ENCODE results near the gene SUSD6. TPM values are rescaled to one million over a fixed set of nuclear protein-coding genes. Genes with fewer than 3 reads are reported as not detected.

SUSD6 gene
- polyA plus RNA-seq, 2 of the 4 experiments (the other 2 are of a cell fraction) = 4.3 to 7.0 TPM

- no peak overlapping the region for H3K4me3 ChIP-seq
- no peak for TF ChIP-seq JUNB (IDR thresholded peaks at IDR 0.05)
- TF ChIP-seq ZSCAN20 (CRISPR knock-in tag; IDR thresholded peaks at IDR 0.05) = no peak
- TF ChIP-seq CBX2 (IDR thresholded peaks at IDR 0.05; ENCODE audit: borderline replicate concordance, low read depth) = no peak
- TF ChIP-seq HOXB5 (CRISPR knock-in tag; IDR thresholded peaks at IDR 0.05) = no peak
- TF ChIP-seq, protein P1, sequence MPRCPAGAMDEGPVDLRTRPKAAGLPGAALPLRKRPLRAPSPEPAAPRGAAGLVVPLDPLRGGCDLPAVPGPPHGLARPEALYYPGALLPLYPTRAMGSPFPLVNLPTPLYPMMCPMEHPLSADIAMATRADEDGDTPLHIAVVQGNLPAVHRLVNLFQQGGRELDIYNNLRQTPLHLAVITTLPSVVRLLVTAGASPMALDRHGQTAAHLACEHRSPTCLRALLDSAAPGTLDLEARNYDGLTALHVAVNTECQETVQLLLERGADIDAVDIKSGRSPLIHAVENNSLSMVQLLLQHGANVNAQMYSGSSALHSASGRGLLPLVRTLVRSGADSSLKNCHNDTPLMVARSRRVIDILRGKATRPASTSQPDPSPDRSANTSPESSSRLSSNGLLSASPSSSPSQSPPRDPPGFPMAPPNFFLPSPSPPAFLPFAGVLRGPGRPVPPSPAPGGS (IDR thresholded peaks at IDR 0.05) = no peak
- no peak for TF ChIP-seq EP300 (IDR thresholded peaks at IDR 0.05)
- TF ChIP-seq MAX (IDR thresholded peaks at IDR 0.05) = no peak
- TF ChIP-seq ZNF302 (CRISPR knock-in tag; IDR thresholded peaks at IDR 0.05) = no peak
- TF ChIP-seq HDAC2 (IDR thresholded peaks at IDR 0.05) = no peak
- TF ChIP-seq, protein P2, sequence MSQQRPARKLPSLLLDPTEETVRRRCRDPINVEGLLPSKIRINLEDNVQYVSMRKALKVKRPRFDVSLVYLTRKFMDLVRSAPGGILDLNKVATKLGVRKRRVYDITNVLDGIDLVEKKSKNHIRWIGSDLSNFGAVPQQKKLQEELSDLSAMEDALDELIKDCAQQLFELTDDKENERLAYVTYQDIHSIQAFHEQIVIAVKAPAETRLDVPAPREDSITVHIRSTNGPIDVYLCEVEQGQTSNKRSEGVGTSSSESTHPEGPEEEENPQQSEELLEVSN (IDR thresholded peaks at IDR 0.05; ENCODE audit: borderline replicate concordance, low read depth) = no peak
- no peak for TF ChIP-seq CBX8 (IDR thresholded peaks at IDR 0.05)
- no peak for TF ChIP-seq BHLHE40 (IDR thresholded peaks at IDR 0.05; ENCODE audit: low read depth, low read length)
- TF ChIP-seq EHF (CRISPR knock-in tag; IDR thresholded peaks at IDR 0.05) = no peak
- TF ChIP-seq ZC3H11A (IDR thresholded peaks at IDR 0.05) = no peak
- TF ChIP-seq, protein P3, sequence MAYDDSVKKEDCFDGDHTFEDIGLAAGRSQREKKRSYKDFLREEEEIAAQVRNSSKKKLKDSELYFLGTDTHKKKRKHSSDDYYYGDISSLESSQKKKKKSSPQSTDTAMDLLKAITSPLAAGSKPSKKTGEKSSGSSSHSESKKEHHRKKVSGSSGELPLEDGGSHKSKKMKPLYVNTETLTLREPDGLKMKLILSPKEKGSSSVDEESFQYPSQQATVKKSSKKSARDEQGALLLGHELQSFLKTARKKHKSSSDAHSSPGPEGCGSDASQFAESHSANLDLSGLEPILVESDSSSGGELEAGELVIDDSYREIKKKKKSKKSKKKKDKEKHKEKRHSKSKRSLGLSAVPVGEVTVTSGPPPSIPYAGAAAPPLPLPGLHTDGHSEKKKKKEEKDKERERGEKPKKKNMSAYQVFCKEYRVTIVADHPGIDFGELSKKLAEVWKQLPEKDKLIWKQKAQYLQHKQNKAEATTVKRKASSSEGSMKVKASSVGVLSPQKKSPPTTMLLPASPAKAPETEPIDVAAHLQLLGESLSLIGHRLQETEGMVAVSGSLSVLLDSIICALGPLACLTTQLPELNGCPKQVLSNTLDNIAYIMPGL (CRISPR knock-in tag; IDR thresholded peaks at IDR 0.05; ENCODE audit: borderline replicate concordance) = no peak
- FAIRE-seq = no peak
- ATAC-seq = no peak
- H3K27ac ChIP-seq = no peak overlapping the region
- ChIA-PET CTCF (interaction anchor here (1.1 to 1.3 kb wide), 2 partner anchors 46 to 67 kb away, joined by 3 read pairs; no protein-coding TSS in a partner anchor), POLR2A (no interaction called here)
- 70% methylated on average over 2 of the region's 2 CpGs for WGBS (ENCODE audit: missing lambda C conversion rate)
- no peak for DNase-seq (ENCODE audit: low read depth in 1 of 2, low spot score in 1 of 2)
- H3K4me2 ChIP-seq = no peak overlapping the region
- no peaks in the 10 kb centered on the region for H3K9me3 ChIP-seq
- peaks cover 52% of the 10 kb centered on the region for H3K4me1 ChIP-seq
Observed at GRCh38 chr14:69660344-69661193, 49.2 kb downstream of the SUSD6 start.

DNA sequence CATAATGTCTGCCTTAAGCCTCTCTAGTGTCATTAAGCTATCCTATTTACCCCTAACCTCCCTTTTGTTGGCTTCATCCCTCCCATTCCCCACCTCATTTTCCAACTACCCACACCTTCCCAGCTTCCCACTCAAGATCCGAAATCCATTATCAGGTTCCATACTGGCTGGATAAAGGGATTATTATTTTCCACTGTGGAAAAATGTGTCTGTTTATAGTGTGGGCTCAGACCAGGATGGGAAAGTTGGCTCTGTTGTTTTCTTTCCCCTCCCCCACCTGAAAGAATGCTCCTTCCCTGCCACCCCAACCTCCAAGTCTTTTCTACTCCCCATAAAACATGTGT, 49.8 kb downstream of the SUSD6 start:
- Histone ChIP-seq H3K9me3 (no peaks in the 10 kb centered on the region), H3K4me3 (no peak overlapping the region), H3K4me2 (no peak overlapping the region), H3K27ac (no peak overlapping the region), H3K4me1 (peaks cover 56% of the 10 kb centered on the region)
- DNase-seq (ENCODE audit: low read depth in 1 of 2, low spot score in 1 of 2) (no peak), ATAC-seq (no peak), FAIRE-seq (no peak)
- CTCF ChIA-PET = interaction anchor here (1.1 to 1.3 kb wide), 2 partner anchors 46 to 66 kb away, joined by 3 read pairs; no protein-coding TSS in a partner anchor
- WGBS (ENCODE audit: missing lambda C conversion rate) = 93% methylated on average over 1 of the region's 1 CpG
- POLR2A ChIA-PET = no interaction called here
- TF ChIP-seq HEYL (CRISPR knock-in tag; IDR thresholded peaks at IDR 0.05) = no peak
- no peak for TF ChIP-seq PBX3 (IDR thresholded peaks at IDR 0.05)
- TF ChIP-seq CHD4 (IDR thresholded peaks at IDR 0.05; ENCODE audit: borderline replicate concordance) = no peak
- TF ChIP-seq ESRRA (IDR thresholded peaks at IDR 0.05; ENCODE audit: borderline replicate concordance, low read length) = no peak
- TF ChIP-seq BHLHE40 (IDR thresholded peaks at IDR 0.05; ENCODE audit: low read depth, low read length) = no peak
- no peak for TF ChIP-seq SMC3 (IDR thresholded peaks at IDR 0.05)
- no peak for TF ChIP-seq EP300 (IDR thresholded peaks at IDR 0.05)
- no peak for TF ChIP-seq MAFK (IDR thresholded peaks at IDR 0.05; ENCODE audit: partially characterized antibody)
- no peak for TF ChIP-seq HOXA7 (CRISPR knock-in tag; IDR thresholded peaks at IDR 0.05)
- TF ChIP-seq GATA3 (IDR thresholded peaks at IDR 0.05; ENCODE audit: borderline replicate concordance) = no peak
- TF ChIP-seq, protein P4, sequence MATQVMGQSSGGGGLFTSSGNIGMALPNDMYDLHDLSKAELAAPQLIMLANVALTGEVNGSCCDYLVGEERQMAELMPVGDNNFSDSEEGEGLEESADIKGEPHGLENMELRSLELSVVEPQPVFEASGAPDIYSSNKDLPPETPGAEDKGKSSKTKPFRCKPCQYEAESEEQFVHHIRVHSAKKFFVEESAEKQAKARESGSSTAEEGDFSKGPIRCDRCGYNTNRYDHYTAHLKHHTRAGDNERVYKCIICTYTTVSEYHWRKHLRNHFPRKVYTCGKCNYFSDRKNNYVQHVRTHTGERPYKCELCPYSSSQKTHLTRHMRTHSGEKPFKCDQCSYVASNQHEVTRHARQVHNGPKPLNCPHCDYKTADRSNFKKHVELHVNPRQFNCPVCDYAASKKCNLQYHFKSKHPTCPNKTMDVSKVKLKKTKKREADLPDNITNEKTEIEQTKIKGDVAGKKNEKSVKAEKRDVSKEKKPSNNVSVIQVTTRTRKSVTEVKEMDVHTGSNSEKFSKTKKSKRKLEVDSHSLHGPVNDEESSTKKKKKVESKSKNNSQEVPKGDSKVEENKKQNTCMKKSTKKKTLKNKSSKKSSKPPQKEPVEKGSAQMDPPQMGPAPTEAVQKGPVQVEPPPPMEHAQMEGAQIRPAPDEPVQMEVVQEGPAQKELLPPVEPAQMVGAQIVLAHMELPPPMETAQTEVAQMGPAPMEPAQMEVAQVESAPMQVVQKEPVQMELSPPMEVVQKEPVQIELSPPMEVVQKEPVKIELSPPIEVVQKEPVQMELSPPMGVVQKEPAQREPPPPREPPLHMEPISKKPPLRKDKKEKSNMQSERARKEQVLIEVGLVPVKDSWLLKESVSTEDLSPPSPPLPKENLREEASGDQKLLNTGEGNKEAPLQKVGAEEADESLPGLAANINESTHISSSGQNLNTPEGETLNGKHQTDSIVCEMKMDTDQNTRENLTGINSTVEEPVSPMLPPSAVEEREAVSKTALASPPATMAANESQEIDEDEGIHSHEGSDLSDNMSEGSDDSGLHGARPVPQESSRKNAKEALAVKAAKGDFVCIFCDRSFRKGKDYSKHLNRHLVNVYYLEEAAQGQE (IDR thresholded peaks at IDR 0.05) = no peak
